SK-N-SH (cell line): ENCODE results near the gene RGS13. TPM values are rescaled to one million over a fixed set of nuclear protein-coding genes. Genes with fewer than 3 reads are reported as not detected.

Source experiments
- CTCF ChIA-PET: fragments of 300-600, 350-600 bp; formaldehyde crosslinking; extraction: SDS; loops from one replicate; lab custom pipeline; 2021; lab: Yijun Ruan, JAX
- POLR2A ChIA-PET: fragments of 350-600 bp; sonication (Branson Sonifier 250); formaldehyde crosslinking; extraction: SDS; loops from one replicate; lab custom pipeline; 2020; ENCODE audit warnings: antibody characterized with exemption, inconsistent platforms; lab: Yijun Ruan, JAX
- DNase-seq: peaks from one replicate; pipeline ENCODE4 v3.0.0; 2012
- H2AFZ ChIP-seq: fragments of 200-600 bp; sonication (generic); 2 replicates; pipeline ENCODE4 v1.8.1; 2016; ENCODE audit warnings: antibody characterized with exemption, mild to moderate bottlenecking, low read depth
- H3F3A ChIP-seq: fragments of 200-600 bp; sonication (generic); replicated peaks from 2 replicates; pipeline ENCODE3; 2016; ENCODE audit warnings: antibody characterized with exemption, mild to moderate bottlenecking; ENCODE audit not compliant: insufficient read depth
- H3K27ac ChIP-seq, 2 experiments: fragments of 200-500 bp in 1 of 2; fragments of 200-600 bp in 1 of 2; sonication (Bioruptor generic) in 1 of 2; sonication (generic), shearing (Covaris generic) in 1 of 2; 2 replicates each; pipeline versions ENCODE4 v1.5.1 to v1.6.1; 2014 to 2016; ENCODE audit warnings: low read depth in 2 of 2, inconsistent platforms in 1 of 2, low read length in 1 of 2, mild to moderate bottlenecking in 1 of 2, mixed read lengths in 1 of 2
- H3K27me3 ChIP-seq: fragments of 200-600 bp; sonication (generic), shearing (Covaris generic); 2 replicates; pipeline ENCODE4 v1.6.1; 2016; ENCODE audit warnings: mixed run types; ENCODE audit not compliant: insufficient read depth
- H3K36me3 ChIP-seq, 2 experiments: fragments of 200-500 bp in 1 of 2; fragments of 200-600 bp in 1 of 2; sonication (Bioruptor generic) in 1 of 2; sonication (generic) in 1 of 2; replicated peaks in 1 of 2; 2 replicates each; pipeline versions ENCODE3 to v1.5.1; 2014 to 2016; ENCODE audit warnings: low read length in 1 of 2, mild to moderate bottlenecking in 1 of 2; ENCODE audit not compliant: insufficient read depth in 2 of 2, control insufficient read depth in 1 of 2
- H3K4me1 ChIP-seq, 2 experiments: fragments of 200-500 bp in 1 of 2; fragments of 200-600 bp in 1 of 2; sonication (Bioruptor generic) in 1 of 2; sonication (generic), shearing (Covaris generic) in 1 of 2; 2 replicates each; pipeline versions ENCODE4 v1.5.1 to v1.6.1; 2014 to 2016; ENCODE audit warnings: low read depth in 1 of 2, low read length in 1 of 2, mixed run types in 1 of 2; ENCODE audit not compliant: insufficient read depth in 2 of 2, control insufficient read depth in 1 of 2
- H3K4me2 ChIP-seq: fragments of 200-600 bp; sonication (generic), shearing (Covaris generic); 2 replicates; pipeline ENCODE4 v1.6.1; 2017; ENCODE audit warnings: mixed run types
- H3K4me3 ChIP-seq, 2 experiments: fragments of 200-500 bp in 1 of 2; fragments of 200-600 bp in 1 of 2; sonication (Bioruptor generic) in 1 of 2; sonication (generic), shearing (Covaris generic) in 1 of 2; 2 replicates each; pipeline versions ENCODE4 v1.5.1 to v1.8.1; 2014 to 2016; ENCODE audit warnings: low read depth in 2 of 2, inconsistent platforms in 1 of 2, low read length in 1 of 2, mild to moderate bottlenecking in 1 of 2, mixed read lengths in 1 of 2, moderate library complexity in 1 of 2
- H3K79me2 ChIP-seq: fragments of 200-600 bp; sonication (generic); 2 replicates; pipeline ENCODE4 v1.8.1; 2017; ENCODE audit warnings: mild to moderate bottlenecking; ENCODE audit not compliant: insufficient read depth
- H3K9ac ChIP-seq: fragments of 200-600 bp; sonication (generic); 2 replicates; pipeline ENCODE4 v1.6.1; 2017; ENCODE audit warnings: mixed run types
- H3K9me2 ChIP-seq: fragments of 200-600 bp; sonication (generic); 2 replicates; pipeline ENCODE4 v1.6.1; 2017; ENCODE audit warnings: mixed run types
- H3K9me3 ChIP-seq: fragments of 200-600 bp; sonication (generic); 2 replicates; pipeline ENCODE4 v1.6.1; 2017; ENCODE audit warnings: mixed run types, mild to moderate bottlenecking, moderate library complexity
- H4K20me1 ChIP-seq: fragments of 200-600 bp; sonication (generic); 2 replicates; pipeline ENCODE4 v1.6.1; 2017; ENCODE audit warnings: mild to moderate bottlenecking, mixed run types; ENCODE audit not compliant: insufficient read depth
- EZH2phosphoT487 ChIP-seq: fragments of 200-600 bp; sonication (generic); IDR thresholded peaks from 2 replicates; pipeline ENCODE4 v1.6.1; 2017; ENCODE audit warnings: low read depth, mixed run types, mild to moderate bottlenecking, antibody characterized with exemption, moderate library complexity, borderline replicate concordance
- FOSL2 ChIP-seq: IDR thresholded peaks from 2 replicates; pipeline ENCODE4 v1.4.0; 2012; ENCODE audit warnings: low read depth, mild to moderate bottlenecking, moderate library complexity, borderline replicate concordance
- FOXM1 ChIP-seq: IDR thresholded peaks from 2 replicates; pipeline ENCODE4 v1.4.0; 2012; ENCODE audit warnings: low read depth, mild to moderate bottlenecking
- JUND ChIP-seq: IDR thresholded peaks from 2 replicates; pipeline ENCODE4 v1.4.0; 2012
- MXI1 ChIP-seq: IDR thresholded peaks from 2 replicates; pipeline ENCODE4 v1.6.1; 2012; ENCODE audit warnings: mild to moderate bottlenecking, low read depth, low read length, improper control_type of control experiment
- NFIC ChIP-seq: IDR thresholded peaks from 2 replicates; pipeline ENCODE4 v1.4.0; 2012; ENCODE audit warnings: borderline replicate concordance
- POLR2AphosphoS5 ChIP-seq: IDR thresholded peaks from 2 replicates; pipeline ENCODE4 v1.6.1; 2012; ENCODE audit warnings: low read depth, low read length
- RAD21 ChIP-seq: IDR thresholded peaks from 2 replicates; pipeline ENCODE4 v1.6.1; 2012; ENCODE audit warnings: mild to moderate bottlenecking, low read length
- RFX5 ChIP-seq: IDR thresholded peaks from 2 replicates; pipeline ENCODE4 v1.6.1; 2012; ENCODE audit warnings: mild to moderate bottlenecking, improper control_type of control experiment, low read length
- TEAD4 ChIP-seq: IDR thresholded peaks from 2 replicates; pipeline ENCODE4 v1.4.0; 2012; ENCODE audit warnings: mild to moderate bottlenecking, borderline replicate concordance; ENCODE audit not compliant: insufficient read depth
- YY1 ChIP-seq: IDR thresholded peaks from 2 replicates; pipeline ENCODE4 v1.4.0; 2012; ENCODE audit warnings: low read depth, mild to moderate bottlenecking
- WGBS: methylation state at CpG from one replicate; pipeline ENCODE4 v1.1.6; 2017; ENCODE audit warnings: low lambda C conversion rate; 5-methylcytosine and 5-hydroxymethylcytosine counted together
- polyA plus RNA-seq, 3 experiments: library from polyadenylated mRNA; depleted of rRNA; stranded (reverse); fragments of >200 nt; gene quantifications; 2 replicates each; pipeline ENCODE4 v1.2.3, GENCODE V29; 2012
- TF ChIP-seq, protein P1 (sequence below): IDR thresholded peaks from 2 replicates; pipeline ENCODE4 v1.4.0; 2012; ENCODE audit warnings: low read depth, borderline replicate concordance
- TF ChIP-seq, protein P2 (sequence below): IDR thresholded peaks from 2 replicates; pipeline ENCODE4; 2012
- TF ChIP-seq, protein P3 (sequence below): fragments of 200-600 bp; sonication (generic); IDR thresholded peaks from 2 replicates; pipeline ENCODE4 v1.6.1; 2017; ENCODE audit warnings: antibody characterized with exemption, mild to moderate bottlenecking, moderate library complexity
- TF ChIP-seq, protein P4 (sequence below): IDR thresholded peaks from 2 replicates; pipeline ENCODE4 v1.6.1; 2012; ENCODE audit warnings: mild to moderate bottlenecking, low read depth, low read length, moderate library complexity

The RGS13 gene
- polyA plus RNA-seq, 1 of the 3 experiments (the other 2 are of a cell fraction) = not detected

DNA sequence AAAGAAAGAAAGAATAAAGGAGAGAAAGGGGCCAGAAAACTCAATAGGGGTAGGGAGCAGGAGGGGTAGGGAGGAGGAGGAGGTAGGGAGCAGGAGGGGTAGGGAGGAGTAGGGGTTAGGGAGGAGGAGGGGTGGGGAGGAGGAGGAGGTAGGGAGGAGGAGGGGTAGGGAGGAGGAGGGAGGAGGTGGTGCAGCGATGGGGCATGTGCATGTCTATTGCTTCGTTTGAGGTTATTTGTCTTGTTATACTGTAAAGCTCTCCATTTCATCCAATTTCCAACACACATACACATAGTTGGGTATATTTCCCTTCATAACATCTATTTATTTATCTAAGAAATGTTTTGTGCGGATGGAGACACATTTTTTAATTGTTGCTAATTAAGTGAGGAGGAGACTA lies 40.6 kb upstream of the RGS13 start (continued):
- TF ChIP-seq, protein P1, sequence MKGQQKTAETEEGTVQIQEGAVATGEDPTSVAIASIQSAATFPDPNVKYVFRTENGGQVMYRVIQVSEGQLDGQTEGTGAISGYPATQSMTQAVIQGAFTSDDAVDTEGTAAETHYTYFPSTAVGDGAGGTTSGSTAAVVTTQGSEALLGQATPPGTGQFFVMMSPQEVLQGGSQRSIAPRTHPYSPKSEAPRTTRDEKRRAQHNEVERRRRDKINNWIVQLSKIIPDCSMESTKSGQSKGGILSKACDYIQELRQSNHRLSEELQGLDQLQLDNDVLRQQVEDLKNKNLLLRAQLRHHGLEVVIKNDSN = no peak
- TF ChIP-seq RAD21 (no peak), FOXM1 (no peak)
- TF ChIP-seq, all 33 proteins: peak for 0

DNA sequence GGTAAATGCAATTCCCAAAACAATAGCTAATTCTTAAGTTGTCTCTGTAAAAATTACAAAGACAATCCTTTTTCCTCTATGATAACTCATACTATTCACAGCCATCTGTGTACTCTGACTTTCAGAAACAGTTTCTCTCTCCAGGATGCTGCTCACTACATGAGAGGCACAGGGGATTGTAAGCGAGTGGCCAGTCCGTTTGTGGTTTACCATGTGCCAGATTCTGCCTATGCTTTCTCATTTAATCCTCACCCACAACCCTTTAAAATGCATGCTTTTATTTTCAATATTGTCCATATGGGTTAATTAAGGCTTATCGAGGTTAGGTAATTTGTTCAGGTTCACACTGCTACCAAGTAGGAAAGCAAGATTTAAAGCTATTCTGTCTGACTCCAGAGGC lies 37.4 kb upstream of the RGS13 start:
- no peaks in the 10 kb centered on the region for H3K27me3 ChIP-seq
- H3K4me1 ChIP-seq = peaks cover 0 to 8% of the 10 kb centered on the region in 2 experiments; a peak in 2 of 4 replicates
- ChIA-PET CTCF (interaction anchor here (0.9 to 2.0 kb wide), 3 partner anchors 12 to 124 kb away, joined by 3 to 6 read pairs (median 6); no protein-coding TSS in a partner anchor), POLR2A (no interaction called here)
- no peak overlapping the region for H2AFZ ChIP-seq
- no peak overlapping the region for H3K4me3 ChIP-seq
- WGBS = 93% methylated on average over 3 of the region's 3 CpGs
- no peak overlapping the region for H3K9ac ChIP-seq
- no peak overlapping the region for H3K4me2 ChIP-seq
- H3K9me2 ChIP-seq = no peaks in the 10 kb centered on the region
- H4K20me1 ChIP-seq = no peaks in the 10 kb centered on the region
- TF ChIP-seq TEAD4 = no peak
- TF ChIP-seq, protein P2, sequence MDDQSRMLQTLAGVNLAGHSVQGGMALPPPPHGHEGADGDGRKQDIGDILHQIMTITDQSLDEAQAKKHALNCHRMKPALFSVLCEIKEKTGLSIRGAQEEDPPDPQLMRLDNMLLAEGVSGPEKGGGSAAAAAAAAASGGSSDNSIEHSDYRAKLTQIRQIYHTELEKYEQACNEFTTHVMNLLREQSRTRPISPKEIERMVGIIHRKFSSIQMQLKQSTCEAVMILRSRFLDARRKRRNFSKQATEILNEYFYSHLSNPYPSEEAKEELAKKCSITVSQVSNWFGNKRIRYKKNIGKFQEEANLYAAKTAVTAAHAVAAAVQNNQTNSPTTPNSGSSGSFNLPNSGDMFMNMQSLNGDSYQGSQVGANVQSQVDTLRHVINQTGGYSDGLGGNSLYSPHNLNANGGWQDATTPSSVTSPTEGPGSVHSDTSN = no peak
- no peak overlapping the region for H3K27ac ChIP-seq
- no peaks in the 10 kb centered on the region for H3F3A ChIP-seq
- DNase-seq = no peak
- H3K9me3 ChIP-seq = no peaks in the 10 kb centered on the region
- H3K36me3 ChIP-seq = no peaks in the 10 kb centered on the region
- no peaks in the 10 kb centered on the region for H3K79me2 ChIP-seq

DNA sequence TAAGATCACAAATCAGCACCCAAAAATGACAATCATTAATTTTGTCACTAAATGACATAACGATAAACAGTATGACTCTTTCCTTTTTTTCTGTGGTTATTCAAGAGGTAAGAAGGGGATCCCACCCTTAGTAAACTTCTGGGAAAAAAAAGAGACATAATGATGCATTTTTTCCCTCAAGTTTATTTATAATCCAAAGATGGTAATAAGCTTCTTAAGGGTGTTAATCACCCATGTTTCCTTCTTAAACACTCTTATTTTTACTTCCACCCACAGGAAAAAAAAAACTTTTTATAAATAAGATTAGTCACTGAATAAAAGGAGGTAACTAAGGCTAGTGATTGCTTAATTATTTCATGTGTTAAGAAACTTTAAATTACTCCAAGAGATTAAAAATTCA lies 35.7 kb upstream of the RGS13 start:
- TF ChIP-seq MXI1 (no peak), NFIC (no peak), YY1 (no peak), RFX5 (no peak), EZH2phosphoT487 (no peak), JUND (no peak), POLR2AphosphoS5 (no peak), FOSL2 (no peak)
- TF ChIP-seq, protein P3, sequence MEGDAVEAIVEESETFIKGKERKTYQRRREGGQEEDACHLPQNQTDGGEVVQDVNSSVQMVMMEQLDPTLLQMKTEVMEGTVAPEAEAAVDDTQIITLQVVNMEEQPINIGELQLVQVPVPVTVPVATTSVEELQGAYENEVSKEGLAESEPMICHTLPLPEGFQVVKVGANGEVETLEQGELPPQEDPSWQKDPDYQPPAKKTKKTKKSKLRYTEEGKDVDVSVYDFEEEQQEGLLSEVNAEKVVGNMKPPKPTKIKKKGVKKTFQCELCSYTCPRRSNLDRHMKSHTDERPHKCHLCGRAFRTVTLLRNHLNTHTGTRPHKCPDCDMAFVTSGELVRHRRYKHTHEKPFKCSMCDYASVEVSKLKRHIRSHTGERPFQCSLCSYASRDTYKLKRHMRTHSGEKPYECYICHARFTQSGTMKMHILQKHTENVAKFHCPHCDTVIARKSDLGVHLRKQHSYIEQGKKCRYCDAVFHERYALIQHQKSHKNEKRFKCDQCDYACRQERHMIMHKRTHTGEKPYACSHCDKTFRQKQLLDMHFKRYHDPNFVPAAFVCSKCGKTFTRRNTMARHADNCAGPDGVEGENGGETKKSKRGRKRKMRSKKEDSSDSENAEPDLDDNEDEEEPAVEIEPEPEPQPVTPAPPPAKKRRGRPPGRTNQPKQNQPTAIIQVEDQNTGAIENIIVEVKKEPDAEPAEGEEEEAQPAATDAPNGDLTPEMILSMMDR = no peak
- TF ChIP-seq, protein P4, sequence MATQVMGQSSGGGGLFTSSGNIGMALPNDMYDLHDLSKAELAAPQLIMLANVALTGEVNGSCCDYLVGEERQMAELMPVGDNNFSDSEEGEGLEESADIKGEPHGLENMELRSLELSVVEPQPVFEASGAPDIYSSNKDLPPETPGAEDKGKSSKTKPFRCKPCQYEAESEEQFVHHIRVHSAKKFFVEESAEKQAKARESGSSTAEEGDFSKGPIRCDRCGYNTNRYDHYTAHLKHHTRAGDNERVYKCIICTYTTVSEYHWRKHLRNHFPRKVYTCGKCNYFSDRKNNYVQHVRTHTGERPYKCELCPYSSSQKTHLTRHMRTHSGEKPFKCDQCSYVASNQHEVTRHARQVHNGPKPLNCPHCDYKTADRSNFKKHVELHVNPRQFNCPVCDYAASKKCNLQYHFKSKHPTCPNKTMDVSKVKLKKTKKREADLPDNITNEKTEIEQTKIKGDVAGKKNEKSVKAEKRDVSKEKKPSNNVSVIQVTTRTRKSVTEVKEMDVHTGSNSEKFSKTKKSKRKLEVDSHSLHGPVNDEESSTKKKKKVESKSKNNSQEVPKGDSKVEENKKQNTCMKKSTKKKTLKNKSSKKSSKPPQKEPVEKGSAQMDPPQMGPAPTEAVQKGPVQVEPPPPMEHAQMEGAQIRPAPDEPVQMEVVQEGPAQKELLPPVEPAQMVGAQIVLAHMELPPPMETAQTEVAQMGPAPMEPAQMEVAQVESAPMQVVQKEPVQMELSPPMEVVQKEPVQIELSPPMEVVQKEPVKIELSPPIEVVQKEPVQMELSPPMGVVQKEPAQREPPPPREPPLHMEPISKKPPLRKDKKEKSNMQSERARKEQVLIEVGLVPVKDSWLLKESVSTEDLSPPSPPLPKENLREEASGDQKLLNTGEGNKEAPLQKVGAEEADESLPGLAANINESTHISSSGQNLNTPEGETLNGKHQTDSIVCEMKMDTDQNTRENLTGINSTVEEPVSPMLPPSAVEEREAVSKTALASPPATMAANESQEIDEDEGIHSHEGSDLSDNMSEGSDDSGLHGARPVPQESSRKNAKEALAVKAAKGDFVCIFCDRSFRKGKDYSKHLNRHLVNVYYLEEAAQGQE = no peak
- ChIA-PET POLR2A (no interaction called here), CTCF (interaction anchor here (0.7 to 1.2 kb wide), 5 partner anchors 9 to 126 kb away, joined by 3 to 5 read pairs (median 3); no protein-coding TSS in a partner anchor)
- Histone ChIP-seq H3K27ac (no peak overlapping the region), H3K9ac (no peak overlapping the region), H3K36me3 (no peaks in the 10 kb centered on the region), H3K4me1 (peaks cover 0 to 8% of the 10 kb centered on the region in 2 experiments; a peak in 2 of 4 replicates), H3K79me2 (no peaks in the 10 kb centered on the region), H4K20me1 (no peaks in the 10 kb centered on the region), H3K27me3 (no peaks in the 10 kb centered on the region), H3K9me2 (no peaks in the 10 kb centered on the region), H3K4me2 (no peak overlapping the region), H3K9me3 (no peaks in the 10 kb centered on the region), H3K4me3 (no peak overlapping the region), H2AFZ (no peak overlapping the region), H3F3A (no peaks in the 10 kb centered on the region)
- no peak for DNase-seq
- WGBS = 97% methylated on average over 1 of the region's 1 CpG
